Small intestine (tissue), 7 donors: ENCODE results near the gene IFNA4. TPM values are rescaled to one million over a fixed set of nuclear protein-coding genes. Genes with fewer than 3 reads are reported as not detected.
A peak's percentile ranks its signal among the peaks of the same experiment; 100 is the strongest.
"Not testable (repeated sequence)": the region's sequence is repeated elsewhere in the genome, so short reads cannot be mapped to it uniquely, and the experiment has no call there.

Source experiments
- DNase-seq, 2 donors: peaks; one replicate each; pipeline versions ENCODE4 v3.0.0 to v3.0.0-alpha.2; 2013
- FAIRE-seq: peaks from 2 replicates; lab custom pipeline; 2012; peaks lifted over from hg19 to GRCh38; lab: Jason Lieb, UNC
- H3K27ac ChIP-seq, 3 donors: one replicate each; pipeline ENCODE4 v1.5.1; 2013; ENCODE audit warnings: low read length in 2 of 3, mild to moderate bottlenecking in 2 of 3, control low read depth in 1 of 3, inconsistent platforms in 1 of 3, low read depth in 1 of 3, moderate library complexity in 1 of 3
- H3K27me3 ChIP-seq, 3 donors: one replicate each; pipeline ENCODE4 v1.6.1; 2013; ENCODE audit warnings: low read length in 3 of 3, inconsistent platforms in 1 of 3; ENCODE audit not compliant: control insufficient read depth in 3 of 3, insufficient read depth in 3 of 3
- H3K36me3 ChIP-seq, 3 donors: one replicate each; pipeline ENCODE4 v1.6.1; 2013; ENCODE audit warnings: low read length in 3 of 3, inconsistent platforms in 1 of 3, low read depth in 1 of 3, mild to moderate bottlenecking in 1 of 3, moderate library complexity in 1 of 3; ENCODE audit not compliant: control insufficient read depth in 3 of 3, insufficient read depth in 2 of 3
- H3K4me1 ChIP-seq, 3 donors: one replicate each; pipeline ENCODE4 v1.6.1; 2013; ENCODE audit warnings: low read length in 2 of 3, inconsistent platforms in 1 of 3, low read depth in 1 of 3, mild to moderate bottlenecking in 1 of 3, moderate library complexity in 1 of 3; ENCODE audit not compliant: control insufficient read depth in 3 of 3, insufficient read depth in 2 of 3
- H3K4me3 ChIP-seq, 3 donors: one replicate each; pipeline ENCODE4 v1.5.1; 2013; ENCODE audit warnings: low read length in 3 of 3, control low read depth in 1 of 3, inconsistent platforms in 1 of 3, low read depth in 1 of 3, mild to moderate bottlenecking in 1 of 3, moderate library complexity in 1 of 3
- H3K9me3 ChIP-seq, 2 donors: one replicate each; pipeline ENCODE4 v1.6.1; 2013; ENCODE audit warnings: low read depth in 1 of 2, low read length in 1 of 2; ENCODE audit not compliant: control insufficient read depth in 2 of 2, insufficient read depth in 1 of 2
- WGBS, 3 donors: extraction: QIAGEN DNeasy Blood & Tissue Kit; methylation state at CpG; one replicate each; pipeline ENCODE4 v1.1.7; 2013; 5-methylcytosine and 5-hydroxymethylcytosine counted together
- polyA plus RNA-seq, 4 donors: library from polyadenylated mRNA; stranded (reverse) in 3 of 4; unstranded in 1 of 4; fragments of 200-250 nt in 3 of 4; fragments of 120-200 nt in 1 of 4; gene quantifications; one replicate each; pipeline versions ENCODE4 v1.2.1 to v1.2.3, GENCODE V29; 2013
- donor health status: healthy with polysubstance abuse.
- donor health status: control.
- donor health status: control.
- donor health status: Bipolar disorder and iron deficiency.
- donor health status: healthy.

Gene IFNA4
- polyA plus RNA-seq, 4 donors = not detected

DNA sequence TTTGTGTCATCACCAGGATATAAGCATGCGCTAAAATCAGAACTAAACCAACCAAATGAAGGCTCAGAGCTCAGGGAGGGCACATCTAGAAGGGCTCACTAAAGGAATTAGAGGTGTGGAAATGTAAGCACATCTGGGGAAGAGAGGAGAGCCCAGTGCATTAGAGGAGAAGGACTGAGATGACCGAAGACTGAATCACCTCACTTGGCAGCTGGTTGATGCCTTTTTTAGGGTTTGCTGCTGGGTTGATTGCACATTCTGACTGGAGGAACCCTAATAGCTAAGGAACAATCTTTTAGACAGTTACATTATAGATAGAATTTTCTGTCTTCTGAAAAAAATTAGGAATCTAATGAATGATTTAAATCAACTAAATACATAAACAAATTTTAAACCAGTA is 12.7 kb downstream of the IFNA4 start:
- Histone ChIP-seq H3K4me1 (no peaks in the 10 kb centered on the region), H3K36me3 (no peaks in the 10 kb centered on the region), H3K27me3 (no peaks in the 10 kb centered on the region), H3K9me3 (no peaks in the 10 kb centered on the region), H3K27ac (no peak overlapping the region), H3K4me3 (no peak overlapping the region)
- no peak for FAIRE-seq
- 83 to 90% (median 86%) methylated on average over 2 of the region's 2 CpGs for WGBS, 3 donors
- DNase-seq = no peak

- Histone ChIP-seq H3K4me1 (no peaks in the 10 kb centered on the region), H3K36me3 (no peaks in the 10 kb centered on the region), H3K9me3 (no peaks in the 10 kb centered on the region), H3K4me3 (no peak overlapping the region), H3K27ac (no peak overlapping the region), H3K27me3 (no peaks in the 10 kb centered on the region)
- FAIRE-seq = no peak
- WGBS, 3 donors = 82 to 86% (median 83%) methylated on average over 3 of the region's 3 CpGs
- DNase-seq = no peak
Observed at GRCh38 chr9:21172156-21172555, 15.2 kb downstream of the IFNA4 start.

DNA sequence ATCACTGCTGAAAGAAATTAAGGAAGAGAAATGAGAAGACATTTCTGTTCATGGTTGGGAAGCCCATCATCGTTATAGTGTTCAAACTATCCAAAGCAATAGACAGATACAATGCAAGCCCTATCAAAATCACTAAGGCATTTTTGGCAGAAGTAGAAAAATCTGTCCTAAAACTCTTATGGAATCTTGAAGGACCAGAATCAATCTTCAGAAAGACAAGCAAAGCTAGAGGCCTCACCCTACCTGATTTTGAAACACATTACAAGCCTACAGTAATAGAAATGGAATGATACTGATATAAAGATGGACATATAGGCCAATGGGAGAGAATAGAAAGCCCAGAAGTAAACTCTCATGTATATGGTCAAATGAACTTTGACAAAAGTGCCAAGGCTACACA is 16.0 kb downstream of the IFNA4 start:
- Histone ChIP-seq H3K27me3 (no peaks in the 10 kb centered on the region), H3K9me3 (no peaks in the 10 kb centered on the region), H3K36me3 (no peaks in the 10 kb centered on the region), H3K4me3 (no peak overlapping the region), H3K27ac (no peak overlapping the region), H3K4me1 (no peaks in the 10 kb centered on the region)
- DNase-seq (no peak), FAIRE-seq (no peak)
- 51 to 88% (median 75%) methylated on average over 1 of the region's 1 CpG for WGBS, 3 donors

- not testable (repeated sequence) for H3K36me3 ChIP-seq, H3K27me3 ChIP-seq, DNase-seq, H3K27ac ChIP-seq, H3K4me3 ChIP-seq, FAIRE-seq, H3K9me3 ChIP-seq, H3K4me1 ChIP-seq
- 29 to 68% (median 36%) methylated on average over 2 of the region's 2 CpGs for WGBS, 3 donors
Observed at GRCh38 chr9:21166560-21166959, 20.8 kb downstream of the IFNA4 start, which contains the start of gene IFNA21. Gene IFNA21 (minus strand): TSS chr9:21166660. CDS start chr9:21166612, 48 bp downstream.

DNA sequence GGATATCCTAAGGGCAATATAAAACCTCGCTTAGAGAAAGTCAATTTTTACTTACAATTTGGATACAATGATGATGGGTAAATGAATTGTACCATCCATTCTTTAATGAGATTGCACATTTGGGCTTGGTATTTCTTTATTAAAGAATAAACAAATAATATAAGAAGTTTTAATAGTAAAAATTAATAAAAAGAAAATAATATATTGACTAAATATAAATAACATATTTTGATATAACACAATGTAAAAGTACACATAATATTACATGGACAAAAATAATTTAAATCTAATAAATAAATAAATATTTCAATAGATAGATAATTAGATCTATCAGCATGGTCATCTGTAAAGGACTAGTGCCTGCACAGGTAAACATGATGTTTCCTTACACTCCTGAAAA is 21.9 kb downstream of the IFNA4 start:
- H3K27ac ChIP-seq = no peak overlapping the region
- DNase-seq (no peak), FAIRE-seq (peak; percentile 44)
- no peaks in the 10 kb centered on the region for H3K36me3 ChIP-seq
- H3K9me3 ChIP-seq = no peaks in the 10 kb centered on the region
- H3K27me3 ChIP-seq = no peaks in the 10 kb centered on the region
- 78 to 96% (median 90%) methylated on average over 1 of the region's 1 CpG for WGBS, 3 donors
- no peaks in the 10 kb centered on the region for H3K4me1 ChIP-seq
- no peak overlapping the region for H3K4me3 ChIP-seq

- Histone ChIP-seq H3K36me3 (no peaks in the 10 kb centered on the region), H3K9me3 (no peaks in the 10 kb centered on the region), H3K4me1 (no peaks in the 10 kb centered on the region), H3K4me3 (no peak overlapping the region), H3K27me3 (no peaks in the 10 kb centered on the region), H3K27ac (no peak overlapping the region)
- peak in 1 of 2 donors; percentile 37 for DNase-seq
- 5 to 13% (median 12%) methylated on average over 1 of the region's 1 CpG for WGBS, 3 donors
- FAIRE-seq = no peak
Observed at GRCh38 chr9:21160178-21160577, 27.2 kb downstream of the IFNA4 start.

- Histone ChIP-seq H3K27ac (no peak overlapping the region), H3K36me3 (no peaks in the 10 kb centered on the region), H3K9me3 (no peaks in the 10 kb centered on the region), H3K4me1 (no peaks in the 10 kb centered on the region), H3K4me3 (no peak overlapping the region), H3K27me3 (no peaks in the 10 kb centered on the region)
- 63 to 73% (median 68%) methylated on average over 2 of the region's 2 CpGs for WGBS, 3 donors
- DNase-seq (no peak), FAIRE-seq (no peak)
Observed at GRCh38 chr9:21155501-21155900, 31.9 kb downstream of the IFNA4 start.

DNA sequence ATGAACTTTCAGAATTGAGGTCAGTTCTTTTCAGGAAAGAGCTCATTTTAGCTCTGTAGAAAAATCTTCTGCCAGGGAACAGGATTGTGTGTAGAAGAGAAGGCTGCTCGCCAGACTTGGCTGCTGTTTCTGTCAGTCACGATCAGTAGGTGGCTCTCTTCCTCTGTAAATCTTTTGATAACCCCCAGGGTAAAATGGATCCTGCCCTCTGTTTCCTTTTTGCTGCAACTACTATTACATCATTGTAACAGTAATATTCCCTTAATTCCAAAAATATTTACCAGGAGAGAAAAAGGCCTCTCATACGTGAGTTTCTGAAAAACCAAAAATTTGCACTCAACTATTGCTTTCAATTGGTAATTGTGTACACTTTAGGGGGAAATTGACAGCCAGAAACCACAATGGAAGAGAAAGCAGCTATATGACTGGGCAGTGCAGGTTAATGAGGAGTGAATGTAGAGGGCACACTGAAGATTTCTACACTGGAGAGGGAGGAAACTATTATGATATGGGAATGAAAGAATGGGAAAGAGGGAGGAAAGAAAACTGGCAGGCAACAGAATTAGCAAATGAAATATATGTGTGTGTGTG is 33.3 kb downstream of the IFNA4 start:
- no peak for FAIRE-seq
- WGBS, 3 donors = 10 to 13% (median 13%) methylated on average over 3 of the region's 3 CpGs
- H3K9me3 ChIP-seq = peaks cover 0 to 1% of the 10 kb centered on the region in 2 donors
- peak in 1 of 2 donors; percentile 13 for DNase-seq
- H3K4me1 ChIP-seq = no peaks in the 10 kb centered on the region
- no peaks in the 10 kb centered on the region for H3K36me3 ChIP-seq
- no peak overlapping the region for H3K4me3 ChIP-seq
- no peak overlapping the region for H3K27ac ChIP-seq
- H3K27me3 ChIP-seq = no peaks in the 10 kb centered on the region
